Hepatocyte (in vitro differentiated cells): ENCODE data around the gene SLC26A1. TPM values are rescaled to one million over a fixed set of nuclear protein-coding genes. Genes with fewer than 3 reads are reported as not detected.

ENCODE experiments used
- DNase-seq: peaks from one replicate; pipeline ENCODE4 v3.0.0-alpha.2; 2016; ENCODE audit warnings: low spot score
- H2AFZ ChIP-seq: fragments of 200-600 bp; sonication (generic); 2 replicates; pipeline ENCODE4 v1.6.0; 2016; ENCODE audit warnings: antibody characterized with exemption, mild to moderate bottlenecking
- H3K27ac ChIP-seq: fragments of 200-600 bp; sonication (generic); 2 replicates; pipeline ENCODE4 v1.5.1; 2016; ENCODE audit warnings: mild to moderate bottlenecking
- H3K27me3 ChIP-seq: fragments of 200-600 bp; sonication (generic); 2 replicates; pipeline ENCODE4 v1.6.1; 2016
- H3K36me3 ChIP-seq: fragments of 200-600 bp; sonication (generic); replicated peaks from 2 replicates; pipeline ENCODE4 v1.5.1; 2016; ENCODE audit warnings: low read depth; ENCODE audit not compliant: insufficient read depth
- H3K4me1 ChIP-seq: fragments of 200-600 bp; sonication (generic); 2 replicates; pipeline ENCODE4 v1.5.1; 2016; ENCODE audit warnings: mild to moderate bottlenecking, moderate library complexity; ENCODE audit not compliant: insufficient read depth
- H3K4me2 ChIP-seq: fragments of 200-600 bp; sonication (generic); 2 replicates; pipeline ENCODE4 v1.6.0; 2016
- H3K4me3 ChIP-seq: fragments of 200-600 bp; sonication (generic); 2 replicates; pipeline ENCODE4 v1.5.1; 2016; ENCODE audit warnings: mild to moderate bottlenecking
- H3K79me2 ChIP-seq: fragments of 200-600 bp; sonication (generic); 2 replicates; pipeline ENCODE4 v1.6.0; 2017; ENCODE audit warnings: mild to moderate bottlenecking
- H3K9me2 ChIP-seq: fragments of 200-600 bp; sonication (generic); replicated peaks from 2 replicates; pipeline ENCODE4 v1.6.0; 2017; ENCODE audit warnings: mild to moderate bottlenecking; ENCODE audit not compliant: insufficient read depth
- H3K9me3 ChIP-seq: fragments of 200-600 bp; sonication (generic); 2 replicates; pipeline ENCODE4 v1.5.1; 2016; ENCODE audit warnings: low read depth, mild to moderate bottlenecking
- H4K20me1 ChIP-seq: fragments of 200-600 bp; sonication (generic); 2 replicates; pipeline ENCODE4 v1.6.0; 2016; ENCODE audit warnings: mild to moderate bottlenecking; ENCODE audit not compliant: insufficient read depth, poor library complexity, severe bottlenecking
- CTCF ChIP-seq: fragments of 200-600 bp; sonication (generic); IDR thresholded peaks from 2 replicates; pipeline ENCODE4 v1.5.1; 2016; ENCODE audit warnings: antibody characterized with exemption, mild to moderate bottlenecking; ENCODE audit not compliant: poor library complexity
- EZH2 ChIP-seq: fragments of 200-600 bp; sonication (generic); IDR thresholded peaks from 2 replicates; pipeline ENCODE4 v1.6.1; 2016; ENCODE audit warnings: antibody characterized with exemption, mild to moderate bottlenecking, borderline replicate concordance
- EZH2phosphoT487 ChIP-seq: fragments of 200-600 bp; sonication (generic); IDR thresholded peaks from one replicate; pipeline ENCODE4 v1.6.1; 2018; ENCODE audit warnings: antibody characterized with exemption, mild to moderate bottlenecking, low read depth, moderate library complexity; ENCODE audit not compliant: unreplicated experiment, severe bottlenecking
- WGBS: methylation state at CpG from one replicate; pipeline ENCODE4 v1.1.6; 2016; ENCODE audit warnings: low lambda C conversion rate; ENCODE audit errors: missing lambda C conversion rate; 5-methylcytosine and 5-hydroxymethylcytosine counted together
- polyA plus RNA-seq: library from polyadenylated mRNA; unstranded; fragments of >200 nt; fragmentation: Nextera tagmentation; extraction: Ambion mirVana; gene quantifications from 2 replicates; pipeline ENCODE4 v1.2.1, GENCODE V29; 2016
- total RNA-seq: library from RNA; depleted of rRNA; stranded (reverse); fragments of >200 nt; gene quantifications from 2 replicates; pipeline ENCODE4 v1.2.3, GENCODE V29; 2014

Gene SLC26A1
- total and polyA plus RNA-seq, 2 experiments from 2014 or later, result 9.0 to 12.6 TPM

- no peak overlapping the region for H2AFZ ChIP-seq
- no peak overlapping the region for H3K4me3 ChIP-seq
- no peaks in the 10 kb centered on the region for H3K27me3 ChIP-seq
- no peaks in the 10 kb centered on the region for H3K79me2 ChIP-seq
- H3K9me2 ChIP-seq, result no peaks in the 10 kb centered on the region
- no peaks in the 10 kb centered on the region for H4K20me1 ChIP-seq
- no peaks in the 10 kb centered on the region for H3K36me3 ChIP-seq
- H3K4me1 ChIP-seq, result no peaks in the 10 kb centered on the region
- no peak overlapping the region for H3K4me2 ChIP-seq
- 93% methylated on average over 8 of the region's 17 CpGs for WGBS
- DNase-seq, result no peak
- H3K9me3 ChIP-seq, result no peaks in the 10 kb centered on the region
- no peak overlapping the region for H3K27ac ChIP-seq
- TF ChIP-seq EZH2 (no peak), CTCF (no peak), EZH2phosphoT487 (no peak)
These were observed 34.9 kb downstream of the SLC26A1 start for GRCh38 chr4:958314-958665.

- Histone ChIP-seq H3K4me2 (no peak overlapping the region), H4K20me1 (no peaks in the 10 kb centered on the region), H3K36me3 (no peaks in the 10 kb centered on the region), H3K27me3 (no peaks in the 10 kb centered on the region), H3K27ac (no peak overlapping the region), H3K4me1 (no peaks in the 10 kb centered on the region), H3K79me2 (no peaks in the 10 kb centered on the region), H3K9me3 (no peaks in the 10 kb centered on the region), H3K4me3 (no peak overlapping the region), H2AFZ (no peak overlapping the region), H3K9me2 (no peaks in the 10 kb centered on the region)
- WGBS, result 96% methylated on average over 44 of the region's 45 CpGs
- no peak for DNase-seq
- TF ChIP-seq EZH2 (no peak), CTCF (no peak), EZH2phosphoT487 (no peak)
These were observed 35.5 kb downstream of the SLC26A1 start for GRCh38 chr4:957581-958313.

GRCh38 chr4:957231-957580, 36.0 kb downstream of the SLC26A1 start:
- Histone ChIP-seq H3K4me2 (no peak overlapping the region), H3K4me3 (no peak overlapping the region), H3K4me1 (no peaks in the 10 kb centered on the region), H3K9me2 (no peaks in the 10 kb centered on the region), H3K27ac (no peak overlapping the region), H4K20me1 (no peaks in the 10 kb centered on the region), H3K79me2 (no peaks in the 10 kb centered on the region), H3K9me3 (no peaks in the 10 kb centered on the region), H3K36me3 (no peaks in the 10 kb centered on the region), H3K27me3 (no peaks in the 10 kb centered on the region), H2AFZ (no peak overlapping the region)
- TF ChIP-seq CTCF, result no peak
- no peak for TF ChIP-seq EZH2
- no peak for TF ChIP-seq EZH2phosphoT487
- WGBS, result 85% methylated on average over 8 of the region's 8 CpGs
- no peak for DNase-seq
